Suprapubic skin (tissue), 4 donors: ENCODE data around the gene TRMU. TPM values are rescaled to one million over a fixed set of nuclear protein-coding genes. Genes with fewer than 3 reads are reported as not detected.
"Not testable (repeated sequence)": the region's sequence is repeated elsewhere in the genome, so short reads cannot be mapped to it uniquely, and the experiment has no call there.

Experiments
- DNase-seq, 2 donors: peaks; one replicate each; pipeline ENCODE4 v3.0.0-alpha.2; 2019; ENCODE audit warnings: low spot score in 2 of 2
- H3K27ac ChIP-seq: fragments of 200-600 bp; sonication (generic); one replicate; pipeline ENCODE4 v1.5.1; 2019
- H3K27me3 ChIP-seq: fragments of 200-600 bp; sonication (generic); one replicate; pipeline ENCODE4 v1.5.1; 2019
- H3K36me3 ChIP-seq: fragments of 200-600 bp; sonication (generic); one replicate; pipeline ENCODE4 v1.5.1; 2019
- H3K4me1 ChIP-seq: fragments of 200-600 bp; sonication (generic); one replicate; pipeline ENCODE4 v1.5.1; 2019
- H3K4me3 ChIP-seq: fragments of 200-600 bp; sonication (generic); one replicate; pipeline ENCODE4 v1.5.1; 2019; ENCODE audit warnings: mild to moderate bottlenecking
- H3K9me3 ChIP-seq: fragments of 200-600 bp; sonication (generic); one replicate; pipeline ENCODE4 v1.5.1; 2019
- EP300 ChIP-seq: sonication (generic); formaldehyde crosslinking; IDR thresholded peaks from one replicate; pipeline ENCODE4 v1.6.1; 2017; ENCODE audit warnings: antibody characterized with exemption
- POLR2A ChIP-seq, 2 donors: fragments of 450-650 bp; IDR thresholded peaks; one replicate each; pipeline ENCODE4 v1.6.1; 2017; ENCODE audit warnings: antibody characterized with exemption in 2 of 2, mild to moderate bottlenecking in 2 of 2, moderate library complexity in 2 of 2
- POLR2AphosphoS5 ChIP-seq, 3 donors: sonication (generic); formaldehyde crosslinking; IDR thresholded peaks; one replicate each; pipeline ENCODE4 v1.6.1; 2017; ENCODE audit warnings: antibody characterized with exemption in 3 of 3
- WGBS: methylation state at CpG from one replicate; pipeline ENCODE4 v1.1.5; 2018; 5-methylcytosine and 5-hydroxymethylcytosine counted together
- total RNA-seq, 4 donors: library from RNA; depleted of rRNA; stranded (reverse); fragments of >200 nt; gene quantifications; one replicate each; pipeline ENCODE4 v1.1.0, GENCODE V29; 2016
- TF ChIP-seq, protein P1 (sequence below), 2 donors: fragments of 200-600 bp in 1 of 2; fragments of 450-650 bp in 1 of 2; sonication (generic) in 1 of 2; IDR thresholded peaks; one replicate each; pipeline ENCODE4 v1.5.1; 2016 to 2019; ENCODE audit warnings: antibody characterized with exemption in 2 of 2, mild to moderate bottlenecking in 1 of 2, moderate library complexity in 1 of 2

The TRMU gene
- total RNA-seq, 4 donors from 2014 or later = 28.3 to 109 (median 40.9) TPM

DNA sequence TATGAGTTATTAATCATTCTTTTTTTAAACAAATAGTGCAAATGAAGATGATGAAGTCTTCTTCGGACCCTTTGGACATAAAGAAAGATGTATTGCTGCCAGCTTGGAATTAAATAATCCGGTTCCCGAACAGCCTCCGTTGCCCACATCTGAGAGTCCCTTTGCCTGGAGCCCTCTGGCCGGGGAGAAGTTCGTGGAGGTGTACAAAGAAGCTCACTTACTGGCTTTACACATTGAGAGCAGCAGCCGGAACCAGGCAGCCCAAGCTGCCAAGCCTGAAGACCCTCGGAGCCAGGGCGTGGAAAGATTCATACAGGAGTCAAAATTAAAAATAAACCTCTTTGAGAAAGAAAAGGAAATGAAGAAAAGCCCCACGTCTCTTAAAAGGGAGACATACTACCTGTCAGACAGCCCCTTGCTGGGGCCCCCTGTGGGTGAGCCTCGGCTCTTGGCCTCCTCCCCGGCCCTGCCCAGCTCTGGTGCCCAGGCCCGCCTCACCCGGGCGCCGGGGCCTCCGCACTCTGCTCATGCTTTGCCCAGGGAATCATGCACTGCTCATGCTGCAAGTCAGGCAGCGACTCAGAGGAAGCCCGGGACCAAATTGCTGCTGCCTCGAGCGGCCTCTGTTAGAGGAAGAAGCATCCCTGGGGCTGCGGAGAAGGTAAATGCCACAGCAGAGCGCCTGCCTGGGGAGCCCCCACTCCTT, 27.1 kb upstream of the TRMU start:
- TF ChIP-seq EP300 (no peak), POLR2A (IDR thresholded peaks at IDR 0.05) (no peak), POLR2AphosphoS5 (IDR thresholded peaks at IDR 0.05) (no peak)
- TF ChIP-seq, protein P1, sequence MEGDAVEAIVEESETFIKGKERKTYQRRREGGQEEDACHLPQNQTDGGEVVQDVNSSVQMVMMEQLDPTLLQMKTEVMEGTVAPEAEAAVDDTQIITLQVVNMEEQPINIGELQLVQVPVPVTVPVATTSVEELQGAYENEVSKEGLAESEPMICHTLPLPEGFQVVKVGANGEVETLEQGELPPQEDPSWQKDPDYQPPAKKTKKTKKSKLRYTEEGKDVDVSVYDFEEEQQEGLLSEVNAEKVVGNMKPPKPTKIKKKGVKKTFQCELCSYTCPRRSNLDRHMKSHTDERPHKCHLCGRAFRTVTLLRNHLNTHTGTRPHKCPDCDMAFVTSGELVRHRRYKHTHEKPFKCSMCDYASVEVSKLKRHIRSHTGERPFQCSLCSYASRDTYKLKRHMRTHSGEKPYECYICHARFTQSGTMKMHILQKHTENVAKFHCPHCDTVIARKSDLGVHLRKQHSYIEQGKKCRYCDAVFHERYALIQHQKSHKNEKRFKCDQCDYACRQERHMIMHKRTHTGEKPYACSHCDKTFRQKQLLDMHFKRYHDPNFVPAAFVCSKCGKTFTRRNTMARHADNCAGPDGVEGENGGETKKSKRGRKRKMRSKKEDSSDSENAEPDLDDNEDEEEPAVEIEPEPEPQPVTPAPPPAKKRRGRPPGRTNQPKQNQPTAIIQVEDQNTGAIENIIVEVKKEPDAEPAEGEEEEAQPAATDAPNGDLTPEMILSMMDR (IDR thresholded peaks at IDR 0.05) = no peak
- H3K27me3 ChIP-seq = no peaks in the 10 kb centered on the region
- H3K4me1 ChIP-seq = no peaks in the 10 kb centered on the region
- 87% methylated on average over 23 of the region's 23 CpGs for WGBS
- no peak for DNase-seq
- H3K27ac ChIP-seq = no peak overlapping the region
- no peak overlapping the region for H3K4me3 ChIP-seq
- no peaks in the 10 kb centered on the region for H3K36me3 ChIP-seq
- H3K9me3 ChIP-seq = no peaks in the 10 kb centered on the region

DNA sequence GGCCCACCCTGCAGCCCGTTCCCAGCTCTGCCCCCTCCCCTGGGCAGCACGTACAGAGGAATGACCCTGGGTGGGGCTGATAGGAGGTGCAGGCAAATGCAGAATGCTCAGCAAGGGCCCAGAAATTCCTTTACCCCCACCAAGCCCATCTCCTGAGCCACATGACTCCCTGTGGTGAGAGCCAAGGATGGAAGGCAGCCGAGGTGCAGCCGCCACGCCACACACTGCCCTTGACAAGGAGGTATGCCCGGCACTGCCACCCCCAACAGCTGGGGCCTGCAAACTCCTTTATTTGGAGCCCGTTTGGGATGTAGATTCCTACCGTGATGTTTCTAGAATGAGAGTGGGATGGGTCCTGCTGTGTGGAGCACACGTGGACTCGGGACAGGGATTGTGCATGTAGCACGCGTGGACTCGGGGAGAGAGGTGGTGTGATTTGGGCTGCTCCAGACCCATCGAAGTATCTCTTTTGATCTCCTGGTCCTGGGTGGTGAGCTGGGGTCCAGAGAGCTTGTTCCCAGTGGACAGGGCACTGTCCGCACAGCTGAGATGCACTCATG, 25.9 kb upstream of the TRMU start:
- Histone ChIP-seq H3K4me3 (no peak overlapping the region), H3K27me3 (no peaks in the 10 kb centered on the region), H3K9me3 (no peaks in the 10 kb centered on the region), H3K4me1 (no peaks in the 10 kb centered on the region), H3K36me3 (no peaks in the 10 kb centered on the region), H3K27ac (no peak overlapping the region)
- DNase-seq = no peak
- 92% methylated on average over 12 of the region's 15 CpGs for WGBS
- TF ChIP-seq, protein P1 (IDR thresholded peaks at IDR 0.05) = no peak
- TF ChIP-seq POLR2AphosphoS5 (IDR thresholded peaks at IDR 0.05) (no peak), EP300 (no peak), POLR2A (IDR thresholded peaks at IDR 0.05) (no peak)

DNA sequence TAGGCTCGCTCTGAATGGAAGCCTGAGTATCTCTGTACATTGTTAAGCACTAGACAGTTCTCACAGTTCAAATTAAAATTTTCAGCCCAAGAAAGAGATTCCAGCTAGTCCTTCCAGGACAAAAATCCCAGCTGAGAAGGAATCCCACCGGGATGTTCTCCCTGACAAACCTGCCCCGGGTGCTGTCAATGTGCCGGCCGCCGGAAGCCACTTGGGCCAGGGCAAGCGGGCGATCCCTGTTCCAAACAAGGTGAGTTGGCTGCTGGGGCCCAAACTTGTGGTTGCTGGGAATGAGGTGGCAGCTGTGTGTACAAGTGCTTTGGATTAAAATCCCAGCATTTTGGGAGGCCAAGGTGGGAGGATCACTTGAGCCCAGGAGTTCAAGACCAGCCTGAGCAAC, 23.5 kb upstream of the TRMU start:
- no peak overlapping the region for H3K4me3 ChIP-seq
- no peaks in the 10 kb centered on the region for H3K9me3 ChIP-seq
- no peak overlapping the region for H3K27ac ChIP-seq
- WGBS = 96% methylated on average over 8 of the region's 8 CpGs
- TF ChIP-seq, protein P1 (IDR thresholded peaks at IDR 0.05) = no peak
- TF ChIP-seq POLR2AphosphoS5 (IDR thresholded peaks at IDR 0.05) = no peak
- no peak for TF ChIP-seq POLR2A (IDR thresholded peaks at IDR 0.05)
- TF ChIP-seq EP300 = no peak
- no peaks in the 10 kb centered on the region for H3K36me3 ChIP-seq
- no peaks in the 10 kb centered on the region for H3K4me1 ChIP-seq
- DNase-seq = no peak
- no peaks in the 10 kb centered on the region for H3K27me3 ChIP-seq

DNA sequence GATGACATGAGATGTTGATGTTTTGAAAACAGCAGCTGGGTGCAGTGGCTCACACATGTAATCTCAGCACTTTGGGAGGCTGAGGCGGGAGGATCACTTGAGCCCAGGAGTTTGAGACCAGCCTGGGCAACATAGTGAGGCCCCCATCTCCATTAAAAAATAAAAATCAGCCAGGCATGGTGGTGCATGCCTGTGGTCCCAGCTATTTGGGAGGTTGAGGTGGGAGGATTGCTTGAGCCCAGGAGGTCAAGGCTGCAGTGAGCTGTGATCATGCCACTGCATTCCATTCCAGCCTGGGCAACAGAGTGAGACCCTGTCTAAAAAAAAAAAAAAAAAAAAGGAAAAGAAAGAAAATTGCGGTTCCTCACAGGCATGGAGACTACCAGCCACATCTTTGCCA, 22.7 kb upstream of the TRMU start:
- not testable (repeated sequence) for H3K9me3 ChIP-seq, H3K27me3 ChIP-seq, H3K27ac ChIP-seq, H3K4me1 ChIP-seq, H3K36me3 ChIP-seq, DNase-seq, H3K4me3 ChIP-seq
- 90% methylated on average over 2 of the region's 2 CpGs for WGBS

DNA sequence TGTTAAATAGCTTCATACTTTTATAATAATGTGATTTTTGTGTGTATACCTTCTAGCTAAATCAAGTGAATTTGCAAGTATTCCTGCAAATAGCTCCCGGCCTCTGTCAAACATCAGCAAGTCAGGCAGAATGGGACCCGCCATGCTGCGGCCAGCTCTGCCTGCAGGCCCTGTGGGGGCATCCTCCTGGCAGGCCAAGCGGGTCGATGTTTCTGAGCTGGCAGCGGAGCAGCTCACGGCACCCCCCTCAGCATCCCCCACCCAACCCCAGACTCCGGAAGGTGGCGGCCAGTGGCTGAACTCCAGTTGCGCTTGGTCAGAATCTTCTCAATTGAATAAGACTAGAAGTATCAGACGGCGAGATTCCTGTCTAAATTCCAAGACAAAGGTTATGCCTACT, 19.5 kb upstream of the TRMU start:
- WGBS = 88% methylated on average over 12 of the region's 12 CpGs
- H3K27ac ChIP-seq = no peak overlapping the region
- no peak for DNase-seq
- no peak for TF ChIP-seq POLR2AphosphoS5 (IDR thresholded peaks at IDR 0.05)
- TF ChIP-seq, protein P1 (IDR thresholded peaks at IDR 0.05) = no peak
- no peak for TF ChIP-seq EP300
- H3K27me3 ChIP-seq = no peaks in the 10 kb centered on the region
- H3K4me3 ChIP-seq = no peak overlapping the region
- no peaks in the 10 kb centered on the region for H3K36me3 ChIP-seq
- H3K4me1 ChIP-seq = no peaks in the 10 kb centered on the region
- H3K9me3 ChIP-seq = no peaks in the 10 kb centered on the region
